ENCODE results near the gene LRRC58.

DNA sequence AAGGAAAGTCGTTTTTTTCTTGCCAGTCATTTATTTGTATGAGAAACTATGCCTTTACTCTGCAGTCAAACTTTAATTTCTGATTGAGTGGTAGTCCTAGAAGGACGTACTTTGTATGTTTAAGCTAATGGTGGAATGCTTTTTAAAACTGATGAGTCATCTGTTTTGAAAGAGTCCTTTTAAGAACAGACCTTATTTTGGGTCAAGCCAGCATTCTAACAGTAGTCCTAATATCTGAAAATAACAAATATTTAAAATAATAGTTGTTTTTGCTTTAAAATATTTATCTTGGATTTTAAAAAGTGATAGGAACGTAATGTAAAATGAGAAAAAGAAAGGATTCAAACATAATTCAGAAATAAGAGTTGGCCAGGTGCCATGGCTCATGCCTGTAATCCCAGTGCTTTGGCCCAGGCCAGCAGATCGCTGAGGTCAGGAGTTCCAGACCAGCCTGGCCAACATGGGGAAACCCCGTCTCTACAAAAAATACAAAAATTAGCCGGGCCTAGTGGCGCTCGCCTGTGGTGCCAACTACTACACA lies 1.3 kb upstream of the LRRC58 start:
- TF ChIP-seq, protein P1, sequence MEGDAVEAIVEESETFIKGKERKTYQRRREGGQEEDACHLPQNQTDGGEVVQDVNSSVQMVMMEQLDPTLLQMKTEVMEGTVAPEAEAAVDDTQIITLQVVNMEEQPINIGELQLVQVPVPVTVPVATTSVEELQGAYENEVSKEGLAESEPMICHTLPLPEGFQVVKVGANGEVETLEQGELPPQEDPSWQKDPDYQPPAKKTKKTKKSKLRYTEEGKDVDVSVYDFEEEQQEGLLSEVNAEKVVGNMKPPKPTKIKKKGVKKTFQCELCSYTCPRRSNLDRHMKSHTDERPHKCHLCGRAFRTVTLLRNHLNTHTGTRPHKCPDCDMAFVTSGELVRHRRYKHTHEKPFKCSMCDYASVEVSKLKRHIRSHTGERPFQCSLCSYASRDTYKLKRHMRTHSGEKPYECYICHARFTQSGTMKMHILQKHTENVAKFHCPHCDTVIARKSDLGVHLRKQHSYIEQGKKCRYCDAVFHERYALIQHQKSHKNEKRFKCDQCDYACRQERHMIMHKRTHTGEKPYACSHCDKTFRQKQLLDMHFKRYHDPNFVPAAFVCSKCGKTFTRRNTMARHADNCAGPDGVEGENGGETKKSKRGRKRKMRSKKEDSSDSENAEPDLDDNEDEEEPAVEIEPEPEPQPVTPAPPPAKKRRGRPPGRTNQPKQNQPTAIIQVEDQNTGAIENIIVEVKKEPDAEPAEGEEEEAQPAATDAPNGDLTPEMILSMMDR (IDR thresholded peaks at IDR 0.05; ENCODE audit: low read depth, low read length) = no peak
- TF ChIP-seq, protein P2, sequence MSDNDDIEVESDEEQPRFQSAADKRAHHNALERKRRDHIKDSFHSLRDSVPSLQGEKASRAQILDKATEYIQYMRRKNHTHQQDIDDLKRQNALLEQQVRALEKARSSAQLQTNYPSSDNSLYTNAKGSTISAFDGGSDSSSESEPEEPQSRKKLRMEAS (IDR thresholded peaks at IDR 0.05; ENCODE audit: low read depth, low read length) = no peak
- TF ChIP-seq POLR2A (IDR thresholded peaks at IDR 0.05; ENCODE audit: extremely low read depth, insufficient read length) (no peak), MYC (IDR thresholded peaks at IDR 0.05; ENCODE audit: low read depth, low read length) (no peak)

Data from NB4 (cell line).